CD4-positive, alpha-beta T cell (primary cell): ENCODE results near the gene ANO2. TPM values are rescaled to one million over a fixed set of nuclear protein-coding genes. Genes with fewer than 3 reads are reported as not detected.
"Not testable (repeated sequence)": the region's sequence is repeated elsewhere in the genome, so short reads cannot be mapped to it uniquely, and the experiment has no call there.

ENCODE experiments used
- ATAC-seq: fragments of 200-7000 bp; cut with Tn5 transposase; one replicate; pipeline ENCODE4 v1.10.0; 2022; ENCODE audit warnings: mild to moderate bottlenecking; ENCODE audit not compliant: poor library complexity
- CTCF ChIA-PET: fragments of 350-600 bp; sonication (Branson Sonifier 250); formaldehyde crosslinking; loops from one replicate; lab custom pipeline; 2021; ENCODE audit warnings: antibody characterized with exemption, inconsistent platforms; lab: Charles Lee
- POLR2A ChIA-PET: fragments of 350-600 bp; sonication (Branson Sonifier 250); formaldehyde crosslinking; loops from one replicate; lab custom pipeline; 2021; ENCODE audit warnings: antibody characterized with exemption, inconsistent platforms; lab: Charles Lee
- DNase-seq, 14 experiments: peaks; one replicate each; pipeline ENCODE4 v3.0.0-alpha.2; 2013 to 2020; ENCODE audit warnings: mixed read lengths in 2 of 14
- H3K27ac ChIP-seq, 2 donors: one replicate each; pipeline versions ENCODE4 v1.5.1 to v1.7.0; 2013; ENCODE audit warnings: low read length in 2 of 2, low read depth in 1 of 2, mild to moderate bottlenecking in 1 of 2
- H3K27me3 ChIP-seq, 2 experiments: 1 replicate in 1 of 2; 2 replicates in 1 of 2; pipeline versions ENCODE4 v1.6.1 to v1.7.0; 2013; ENCODE audit warnings: low read length in 2 of 2, control low read depth in 1 of 2, mild to moderate bottlenecking in 1 of 2, moderate library complexity in 1 of 2; ENCODE audit not compliant: insufficient read depth in 2 of 2, control insufficient read depth in 1 of 2
- H3K36me3 ChIP-seq: one replicate; pipeline ENCODE4 v1.6.1; 2013; ENCODE audit warnings: low read length, control low read depth; ENCODE audit not compliant: insufficient read depth
- H3K4me1 ChIP-seq: one replicate; pipeline ENCODE4 v1.6.1; 2013; ENCODE audit warnings: low read length, control low read depth; ENCODE audit not compliant: insufficient read depth
- H3K4me3 ChIP-seq: one replicate; pipeline ENCODE4 v1.5.1; 2013; ENCODE audit warnings: mild to moderate bottlenecking, low read length, moderate library complexity
- H3K9me3 ChIP-seq, 2 experiments: 1 replicate in 1 of 2; 2 replicates in 1 of 2; pipeline versions ENCODE4 v1.6.1 to v1.7.0; 2013; ENCODE audit warnings: low read length in 2 of 2, mild to moderate bottlenecking in 2 of 2, control low read depth in 1 of 2, moderate library complexity in 1 of 2; ENCODE audit not compliant: control insufficient read depth in 1 of 2, insufficient read depth in 1 of 2
- H3K27ac Mint-ChIP-seq: one replicate; pipeline ENCODE4 v1.8.0; 2020; ENCODE audit warnings: mixed read lengths
- H3K27me3 Mint-ChIP-seq: one replicate; pipeline ENCODE4 v1.8.0; 2021; ENCODE audit warnings: mixed read lengths
- H3K36me3 Mint-ChIP-seq: one replicate; pipeline ENCODE4 v1.8.0; 2021; ENCODE audit warnings: low read depth, mixed read lengths
- H3K4me1 Mint-ChIP-seq: one replicate; pipeline ENCODE4 v1.8.0; 2021; ENCODE audit warnings: low read depth, mixed read lengths
- H3K4me3 Mint-ChIP-seq: one replicate; pipeline ENCODE4 v1.8.0; 2020; ENCODE audit warnings: mild to moderate bottlenecking, mixed read lengths
- H3K9me3 Mint-ChIP-seq: one replicate; pipeline ENCODE4 v1.8.0; 2020; ENCODE audit warnings: mixed read lengths
- intact Hi-C, 2 experiments: fragments of 100-400 bp; cut with DNase I in 1 of 2; cut with micrococcal nuclease in 1 of 2; formaldehyde crosslinking; loops; one replicate each; pipeline versions ENCODE4 v1.15.1 to v1.9.0; 2023 to 2025; cut with DNase I, micrococcal nuclease
- total RNA-seq, 174 experiments: library from RNA in 2 of 174; stranded (reverse) in 2 of 174; gene quantifications; one replicate each; pipeline ENCODE4 v1.2.3 and lab custom pipeline; 2021 to 2026
- TF ChIP-seq, protein P1 (sequence below): fragments of 200-600 bp; IDR thresholded peaks from one replicate; pipeline ENCODE4 v1.8.0; 2022; ENCODE audit warnings: antibody characterized with exemption, mild to moderate bottlenecking

The ANO2 gene
- total RNA-seq, 2 experiments from 2014 or later = not detected

DNA sequence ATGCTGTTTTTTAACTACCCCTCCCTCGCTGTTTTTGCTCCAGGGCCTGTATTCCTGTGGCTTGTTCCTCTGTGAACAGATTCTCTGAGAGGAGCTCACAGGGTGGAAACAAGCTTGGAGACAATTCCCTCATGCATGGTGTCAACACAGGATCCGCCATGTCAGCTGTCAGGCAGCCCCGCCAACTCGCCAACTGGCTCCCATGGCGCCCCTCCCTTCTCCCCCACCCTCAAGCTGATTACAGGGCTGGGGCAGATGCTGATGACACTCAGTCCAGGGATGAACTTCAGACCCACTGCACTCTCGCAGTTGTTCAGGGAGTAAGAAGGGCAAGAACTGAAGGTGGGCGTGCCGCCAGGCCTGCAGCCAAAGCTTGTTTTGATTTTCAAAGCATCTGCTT lies 283.2 kb downstream of the ANO2 start:
- TF ChIP-seq, protein P1, sequence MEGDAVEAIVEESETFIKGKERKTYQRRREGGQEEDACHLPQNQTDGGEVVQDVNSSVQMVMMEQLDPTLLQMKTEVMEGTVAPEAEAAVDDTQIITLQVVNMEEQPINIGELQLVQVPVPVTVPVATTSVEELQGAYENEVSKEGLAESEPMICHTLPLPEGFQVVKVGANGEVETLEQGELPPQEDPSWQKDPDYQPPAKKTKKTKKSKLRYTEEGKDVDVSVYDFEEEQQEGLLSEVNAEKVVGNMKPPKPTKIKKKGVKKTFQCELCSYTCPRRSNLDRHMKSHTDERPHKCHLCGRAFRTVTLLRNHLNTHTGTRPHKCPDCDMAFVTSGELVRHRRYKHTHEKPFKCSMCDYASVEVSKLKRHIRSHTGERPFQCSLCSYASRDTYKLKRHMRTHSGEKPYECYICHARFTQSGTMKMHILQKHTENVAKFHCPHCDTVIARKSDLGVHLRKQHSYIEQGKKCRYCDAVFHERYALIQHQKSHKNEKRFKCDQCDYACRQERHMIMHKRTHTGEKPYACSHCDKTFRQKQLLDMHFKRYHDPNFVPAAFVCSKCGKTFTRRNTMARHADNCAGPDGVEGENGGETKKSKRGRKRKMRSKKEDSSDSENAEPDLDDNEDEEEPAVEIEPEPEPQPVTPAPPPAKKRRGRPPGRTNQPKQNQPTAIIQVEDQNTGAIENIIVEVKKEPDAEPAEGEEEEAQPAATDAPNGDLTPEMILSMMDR = no peak
- peaks cover 0 to 4% of the 10 kb centered on the region in 2 experiments for H3K9me3 ChIP-seq
- CTCF ChIA-PET = no interaction called here
- no peaks in the 10 kb centered on the region for H3K27me3 ChIP-seq
- DNase-seq (no peak), ATAC-seq (no peak)
- no peaks in the 10 kb centered on the region for H3K4me1 ChIP-seq
- H3K27ac ChIP-seq = no peak overlapping the region
- no peaks in the 10 kb centered on the region for H3K36me3 ChIP-seq
- no peaks in the 10 kb centered on the region for H3K27me3 Mint-ChIP-seq
- H3K4me1 Mint-ChIP-seq = no peaks in the 10 kb centered on the region
- no peak overlapping the region for H3K4me3 Mint-ChIP-seq
- H3K27ac Mint-ChIP-seq = no peak overlapping the region
- H3K36me3 Mint-ChIP-seq = no peaks in the 10 kb centered on the region
- intact Hi-C loops = no loop called here
- POLR2A ChIA-PET = no interaction called here
- H3K4me3 ChIP-seq = no peak overlapping the region
- H3K9me3 Mint-ChIP-seq = no peaks in the 10 kb centered on the region

GRCh38 chr12:5660238-5660637 lies 284.8 kb downstream of the ANO2 start:
- H3K27me3 ChIP-seq = no peaks in the 10 kb centered on the region
- Mint-ChIP-seq H3K4me3 (no peak overlapping the region), H3K27ac (no peak overlapping the region), H3K9me3 (no peaks in the 10 kb centered on the region), H3K36me3 (no peaks in the 10 kb centered on the region), H3K4me1 (no peaks in the 10 kb centered on the region), H3K27me3 (no peaks in the 10 kb centered on the region)
- CTCF ChIA-PET = no interaction called here
- intact Hi-C loops = no loop called here
- H3K4me1 ChIP-seq = no peaks in the 10 kb centered on the region
- H3K4me3 ChIP-seq = no peak overlapping the region
- no peak overlapping the region for H3K27ac ChIP-seq
- ATAC-seq (no peak), DNase-seq (no peak)
- H3K9me3 ChIP-seq = peaks cover 0 to 4% of the 10 kb centered on the region in 2 experiments
- no peaks in the 10 kb centered on the region for H3K36me3 ChIP-seq
- TF ChIP-seq, protein P1 = no peak
- POLR2A ChIA-PET = no interaction called here

DNA sequence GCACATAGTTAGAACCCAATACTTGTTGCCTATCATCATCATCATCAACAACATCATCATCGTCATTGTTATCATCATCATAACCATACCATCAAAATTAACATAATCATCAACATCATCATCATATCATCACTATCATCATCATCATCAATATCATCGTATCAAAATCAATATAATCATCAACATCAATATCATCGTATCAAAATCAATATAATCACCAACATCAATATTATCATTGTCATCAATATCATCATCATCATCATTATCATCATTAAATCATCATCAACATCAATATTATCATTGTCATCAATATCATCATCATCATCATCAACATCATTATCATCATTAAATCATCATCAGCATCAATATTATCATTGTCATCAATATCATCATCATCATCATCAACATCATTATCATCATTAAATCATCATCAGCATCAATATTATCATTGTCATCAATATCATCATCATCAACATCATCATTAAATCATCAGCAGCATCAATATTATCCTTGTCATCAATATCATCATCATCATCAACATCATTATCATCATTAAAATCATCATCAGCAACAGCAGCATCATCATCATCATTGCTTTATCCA lies 286.6 kb downstream of the ANO2 start:
- POLR2A ChIA-PET, intact Hi-C loops, H3K4me3 ChIP-seq, H3K4me3 Mint-ChIP-seq, H3K36me3 ChIP-seq, H3K27ac ChIP-seq, H3K4me1 Mint-ChIP-seq, H3K27me3 ChIP-seq, DNase-seq, H3K36me3 Mint-ChIP-seq, H3K27ac Mint-ChIP-seq, H3K27me3 Mint-ChIP-seq, H3K9me3 ChIP-seq, ATAC-seq, H3K4me1 ChIP-seq, CTCF ChIA-PET, H3K9me3 Mint-ChIP-seq: not testable (repeated sequence)

- Histone ChIP-seq H3K4me3 (no peak overlapping the region), H3K9me3 (peaks cover 0 to 4% of the 10 kb centered on the region in 2 experiments), H3K4me1 (no peaks in the 10 kb centered on the region), H3K27me3 (no peaks in the 10 kb centered on the region), H3K36me3 (no peaks in the 10 kb centered on the region), H3K27ac (no peak overlapping the region)
- no peak for DNase-seq
- Mint-ChIP-seq H3K27me3 (peaks cover 4% of the 10 kb centered on the region), H3K4me1 (no peaks in the 10 kb centered on the region), H3K9me3 (no peaks in the 10 kb centered on the region), H3K4me3 (no peak overlapping the region), H3K27ac (no peak overlapping the region), H3K36me3 (no peaks in the 10 kb centered on the region)
- POLR2A ChIA-PET = no interaction called here
- TF ChIP-seq, protein P1 = no peak
- CTCF ChIA-PET = no interaction called here
- ATAC-seq = no peak
- intact Hi-C loops = no loop called here
Measured at GRCh38 chr12:5656836-5657235, 288.2 kb downstream of the ANO2 start.
